H9 (cell line): Measurements from ENCODE around the gene TMEFF2. TPM values are rescaled to one million over a fixed set of nuclear protein-coding genes. Genes with fewer than 3 reads are reported as not detected.

Experiments
- DNase-seq: peaks from one replicate; pipeline ENCODE4 v3.0.0-alpha.2; 2017
- H2AFZ ChIP-seq: one replicate; pipeline ENCODE4 v1.6.1; 2013; ENCODE audit warnings: mild to moderate bottlenecking, low read length, control low read depth, moderate library complexity
- H2AK5ac ChIP-seq: 2 replicates; pipeline ENCODE4 v1.6.1; 2013; ENCODE audit warnings: low read length, control low read depth, mixed read lengths; ENCODE audit not compliant: insufficient read length
- H2BK120ac ChIP-seq: one replicate; pipeline ENCODE4 v1.6.1; 2013; ENCODE audit warnings: low read depth, mild to moderate bottlenecking, low read length, control low read depth, inconsistent platforms; ENCODE audit not compliant: poor library complexity, severe bottlenecking
- H2BK12ac ChIP-seq: 2 replicates; pipeline ENCODE4 v1.6.1; 2013; ENCODE audit warnings: low read length, control low read depth, mixed read lengths, low read depth; ENCODE audit not compliant: insufficient read length
- H2BK15ac ChIP-seq: 2 replicates; pipeline ENCODE4 v1.6.1; 2013; ENCODE audit warnings: low read depth, low read length, control low read depth
- H2BK20ac ChIP-seq: one replicate; pipeline ENCODE4 v1.6.1; 2013; ENCODE audit warnings: low read depth, mild to moderate bottlenecking, low read length, control low read depth, inconsistent platforms; ENCODE audit not compliant: poor library complexity, severe bottlenecking
- H2BK5ac ChIP-seq: 2 replicates; pipeline ENCODE4 v1.6.1; 2013; ENCODE audit warnings: low read length, control low read depth, mixed read lengths; ENCODE audit not compliant: insufficient read length
- H3K14ac ChIP-seq: 2 replicates; pipeline ENCODE4 v1.6.1; 2013; ENCODE audit warnings: low read length, control low read depth; ENCODE audit not compliant: insufficient read depth
- H3K18ac ChIP-seq: 2 replicates; pipeline ENCODE4 v1.6.1; 2013; ENCODE audit warnings: low read depth, mild to moderate bottlenecking, mixed read lengths, low read length, control low read depth; ENCODE audit not compliant: insufficient read length
- H3K23ac ChIP-seq: 2 replicates; pipeline ENCODE4 v1.6.1; 2013; ENCODE audit warnings: low read length, control low read depth, mixed read lengths, low read depth; ENCODE audit not compliant: insufficient read length
- H3K23me2 ChIP-seq: 2 replicates; pipeline ENCODE4 v1.6.1; 2013; ENCODE audit warnings: low read depth, mild to moderate bottlenecking, mixed read lengths, low read length, control low read depth; ENCODE audit not compliant: insufficient read length, poor library complexity, severe bottlenecking
- H3K27ac ChIP-seq: 2 replicates; pipeline ENCODE4 v1.5.1; 2013; ENCODE audit warnings: low read length, control low read depth, mixed read lengths, low read depth; ENCODE audit not compliant: insufficient read length
- H3K27me3 ChIP-seq: 2 replicates; pipeline ENCODE4 v1.6.1; 2013; ENCODE audit warnings: low read length, control low read depth, inconsistent platforms; ENCODE audit not compliant: insufficient read depth
- H3K4ac ChIP-seq: 2 replicates; pipeline ENCODE4 v1.6.1; 2013; ENCODE audit warnings: low read depth, mild to moderate bottlenecking, control low read depth, inconsistent platforms, low read length, moderate library complexity
- H3K4me1 ChIP-seq: 2 replicates; pipeline ENCODE4 v1.6.1; 2013; ENCODE audit warnings: low read length, control low read depth, inconsistent platforms; ENCODE audit not compliant: insufficient read depth
- H3K4me2 ChIP-seq: 2 replicates; pipeline ENCODE4 v1.6.1; 2013; ENCODE audit warnings: low read length, control low read depth, mixed read lengths; ENCODE audit not compliant: insufficient read length, insufficient read depth
- H3K56ac ChIP-seq: 2 replicates; pipeline ENCODE4 v1.6.1; 2013; ENCODE audit warnings: low read depth, mild to moderate bottlenecking, mixed read lengths, low read length, control low read depth; ENCODE audit not compliant: insufficient read length
- H3K79me1 ChIP-seq: 2 replicates; pipeline ENCODE4 v1.6.1; 2013; ENCODE audit warnings: low read depth, mild to moderate bottlenecking, moderate library complexity, low read length, control low read depth, inconsistent platforms; ENCODE audit not compliant: insufficient read depth, poor library complexity, severe bottlenecking
- H3K79me2 ChIP-seq: 2 replicates; pipeline ENCODE4 v1.6.1; 2013; ENCODE audit warnings: low read length, control low read depth, inconsistent platforms; ENCODE audit not compliant: insufficient read depth
- H3K9ac ChIP-seq: 2 replicates; pipeline ENCODE4 v1.6.1; 2013; ENCODE audit warnings: low read length, control low read depth, mixed read lengths; ENCODE audit not compliant: insufficient read length; ENCODE audit errors: extremely low read depth
- H3K9me3 ChIP-seq: one replicate; pipeline ENCODE4 v1.6.1; 2013; ENCODE audit warnings: low read depth, low read length, inconsistent platforms; ENCODE audit not compliant: control insufficient read depth
- H3T11ph ChIP-seq: one replicate; pipeline ENCODE4 v1.6.1; 2013; ENCODE audit warnings: mild to moderate bottlenecking, low read length, control low read depth, inconsistent platforms
- H4K20me1 ChIP-seq: one replicate; pipeline ENCODE4 v1.6.1; 2013; ENCODE audit not compliant: control insufficient read depth, insufficient read length, insufficient read depth
- H4K5ac ChIP-seq: 2 replicates; pipeline ENCODE4 v1.6.1; 2013; ENCODE audit warnings: low read depth, mild to moderate bottlenecking, mixed read lengths, low read length, control low read depth; ENCODE audit not compliant: insufficient read length
- H4K8ac ChIP-seq: replicated peaks from 2 replicates; pipeline ENCODE4 v1.6.1; 2013; ENCODE audit warnings: low read length, control low read depth, mixed read lengths, low read depth; ENCODE audit not compliant: insufficient read length
- H4K91ac ChIP-seq: 2 replicates; pipeline ENCODE4 v1.6.1; 2013; ENCODE audit warnings: low read depth, mild to moderate bottlenecking, moderate library complexity, mixed read lengths, low read length, control low read depth; ENCODE audit not compliant: insufficient read length
- H3K27ac Mint-ChIP-seq, 3 experiments: 2 replicates in 2 of 3; 3 replicates in 1 of 3; pipeline ENCODE4 v1.8.0; 2020 to 2021; ENCODE audit warnings: mixed read lengths in 3 of 3, mild to moderate bottlenecking in 1 of 3, moderate library complexity in 1 of 3
- H3K27me3 Mint-ChIP-seq: 2 replicates; pipeline ENCODE4 v1.8.0; 2021; ENCODE audit warnings: low read depth, mild to moderate bottlenecking, moderate library complexity, mixed read lengths
- H3K36me3 Mint-ChIP-seq, 3 experiments: 2 replicates in 2 of 3; 3 replicates in 1 of 3; pipeline ENCODE4 v1.8.0; 2020 to 2021; ENCODE audit warnings: low read depth in 3 of 3, mixed read lengths in 3 of 3; ENCODE audit not compliant: insufficient read depth in 1 of 3
- H3K4me1 Mint-ChIP-seq, 2 experiments: 2 replicates each; pipeline ENCODE4 v1.8.0; 2020; ENCODE audit warnings: mixed read lengths in 2 of 2
- H3K4me3 Mint-ChIP-seq, 2 experiments: 2 replicates in 1 of 2; 3 replicates in 1 of 2; pipeline ENCODE4 v1.8.0; 2020 to 2021; ENCODE audit warnings: mild to moderate bottlenecking in 2 of 2, mixed read lengths in 2 of 2, moderate library complexity in 1 of 2
- H3K9me3 Mint-ChIP-seq, 2 experiments: 2 replicates in 1 of 2; 3 replicates in 1 of 2; pipeline ENCODE4 v1.8.0; 2020; ENCODE audit warnings: mild to moderate bottlenecking in 2 of 2, mixed read lengths in 2 of 2, moderate library complexity in 1 of 2
- WGBS: extraction: QIAGEN DNeasy Blood & Tissue Kit; methylation state at CpG from one replicate; pipeline ENCODE4 v1.1.7; 2013; ENCODE audit warnings: missing lambda C conversion rate, low lambda C conversion rate, mixed read lengths; ENCODE audit not compliant: insufficient read length; ENCODE audit errors: extremely low coverage; 5-methylcytosine and 5-hydroxymethylcytosine counted together
- total RNA-seq: library from RNA; stranded (reverse); gene quantifications from 2 replicates; pipeline ENCODE4 v1.2.1, GENCODE V29; 2021
- TF ChIP-seq, protein P1 (sequence below): fragments of 200-600 bp; sonication (generic); conservative IDR thresholded peaks from 3 replicates; pipeline ENCODE4 v1.8.0; 2021; ENCODE audit warnings: antibody characterized with exemption, mild to moderate bottlenecking

The TMEFF2 gene
- total RNA-seq, 1 experiment from 2014 or later = 0.39 TPM

DNA sequence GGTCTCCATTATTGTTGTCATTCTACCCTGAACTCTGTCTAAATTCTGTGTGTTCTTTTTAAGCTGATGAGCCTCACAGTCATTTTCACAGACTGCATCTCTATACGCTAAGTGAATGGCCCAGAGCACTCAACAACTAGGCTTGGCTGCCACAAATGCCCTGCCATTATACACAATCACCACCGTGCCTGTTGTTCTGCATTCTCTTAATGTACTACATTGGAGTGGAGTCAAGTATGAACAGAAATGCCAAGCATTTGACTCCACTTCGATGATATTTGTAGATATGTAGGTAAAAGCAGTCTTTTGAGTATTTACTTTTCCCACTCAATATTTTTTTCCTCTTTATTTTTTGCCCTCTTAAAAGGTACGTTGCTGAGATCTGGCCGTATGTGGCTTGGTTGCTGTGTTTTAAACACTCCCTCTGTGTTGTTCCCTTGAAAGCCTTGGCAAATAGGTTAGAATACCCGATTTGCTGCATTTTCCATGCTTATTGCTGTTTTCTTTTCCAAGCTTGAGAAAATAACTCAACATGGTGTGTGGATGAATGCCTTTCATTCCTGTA lies 36.2 kb upstream of the TMEFF2 start:
- Mint-ChIP-seq H3K27ac (no peak overlapping the region), H3K27me3 (no peaks in the 10 kb centered on the region), H3K36me3 (no peaks in the 10 kb centered on the region), H3K4me3 (no peak overlapping the region), H3K4me1 (no peaks in the 10 kb centered on the region), H3K9me3 (no peaks in the 10 kb centered on the region)
- Histone ChIP-seq H3K9me3 (no peaks in the 10 kb centered on the region), H2AFZ (no peak overlapping the region), H2AK5ac (no peak overlapping the region), H4K8ac (no peak overlapping the region), H2BK15ac (no peak overlapping the region), H3K9ac (no peak overlapping the region), H3K27me3 (no peaks in the 10 kb centered on the region), H3K4ac (no peak overlapping the region), H3K23me2 (no peaks in the 10 kb centered on the region), H2BK5ac (no peak overlapping the region), H4K5ac (no peak overlapping the region), H3K27ac (no peak overlapping the region), H3K18ac (no peak overlapping the region), H3T11ph (no peak overlapping the region), H2BK12ac (no peak overlapping the region), H4K20me1 (no peaks in the 10 kb centered on the region), H3K79me2 (no peaks in the 10 kb centered on the region), H2BK120ac (no peak overlapping the region), H3K4me2 (no peak overlapping the region), H3K4me1 (no peaks in the 10 kb centered on the region), H2BK20ac (no peak overlapping the region), H3K23ac (no peak overlapping the region), H3K56ac (no peak overlapping the region), H4K91ac (no peak overlapping the region), H3K14ac (no peak overlapping the region), H3K79me1 (no peaks in the 10 kb centered on the region)
- WGBS = no CpG with 5 or more reads among the region's 6 CpGs
- no peak for DNase-seq
- TF ChIP-seq, protein P1, sequence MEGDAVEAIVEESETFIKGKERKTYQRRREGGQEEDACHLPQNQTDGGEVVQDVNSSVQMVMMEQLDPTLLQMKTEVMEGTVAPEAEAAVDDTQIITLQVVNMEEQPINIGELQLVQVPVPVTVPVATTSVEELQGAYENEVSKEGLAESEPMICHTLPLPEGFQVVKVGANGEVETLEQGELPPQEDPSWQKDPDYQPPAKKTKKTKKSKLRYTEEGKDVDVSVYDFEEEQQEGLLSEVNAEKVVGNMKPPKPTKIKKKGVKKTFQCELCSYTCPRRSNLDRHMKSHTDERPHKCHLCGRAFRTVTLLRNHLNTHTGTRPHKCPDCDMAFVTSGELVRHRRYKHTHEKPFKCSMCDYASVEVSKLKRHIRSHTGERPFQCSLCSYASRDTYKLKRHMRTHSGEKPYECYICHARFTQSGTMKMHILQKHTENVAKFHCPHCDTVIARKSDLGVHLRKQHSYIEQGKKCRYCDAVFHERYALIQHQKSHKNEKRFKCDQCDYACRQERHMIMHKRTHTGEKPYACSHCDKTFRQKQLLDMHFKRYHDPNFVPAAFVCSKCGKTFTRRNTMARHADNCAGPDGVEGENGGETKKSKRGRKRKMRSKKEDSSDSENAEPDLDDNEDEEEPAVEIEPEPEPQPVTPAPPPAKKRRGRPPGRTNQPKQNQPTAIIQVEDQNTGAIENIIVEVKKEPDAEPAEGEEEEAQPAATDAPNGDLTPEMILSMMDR = no peak
